22Rv1 (cell line): ENCODE data around the gene SRRM1.
"Not testable (repeated sequence)": the region's sequence is repeated elsewhere in the genome, so short reads cannot be mapped to it uniquely, and the experiment has no call there.

Experiments
- H3K27ac ChIP-seq: fragments of 450-650 bp; 2 replicates; pipeline ENCODE4 v1.5.1; 2017
- CTCF ChIP-seq: fragments of 450-650 bp; IDR thresholded peaks from 2 replicates; pipeline ENCODE4 v1.5.1; 2017; ENCODE audit warnings: mild to moderate bottlenecking
- ZFX ChIP-seq: fragments of 450-650 bp; IDR thresholded peaks from 2 replicates; pipeline ENCODE4 v1.6.1; 2017; ENCODE audit warnings: antibody characterized with exemption, borderline replicate concordance

Gene SRRM1

GRCh38 chr1:24714859-24715520 lies 71.9 kb downstream of the SRRM1 start:
- TF ChIP-seq CTCF (no peak), ZFX (no peak)
- no peak overlapping the region for H3K27ac ChIP-seq

- TF ChIP-seq ZFX (no peak), CTCF (no peak)
- H3K27ac ChIP-seq: no peak overlapping the region
Measured at GRCh38 chr1:24715658-24716057, 72.6 kb downstream of the SRRM1 start.

DNA sequence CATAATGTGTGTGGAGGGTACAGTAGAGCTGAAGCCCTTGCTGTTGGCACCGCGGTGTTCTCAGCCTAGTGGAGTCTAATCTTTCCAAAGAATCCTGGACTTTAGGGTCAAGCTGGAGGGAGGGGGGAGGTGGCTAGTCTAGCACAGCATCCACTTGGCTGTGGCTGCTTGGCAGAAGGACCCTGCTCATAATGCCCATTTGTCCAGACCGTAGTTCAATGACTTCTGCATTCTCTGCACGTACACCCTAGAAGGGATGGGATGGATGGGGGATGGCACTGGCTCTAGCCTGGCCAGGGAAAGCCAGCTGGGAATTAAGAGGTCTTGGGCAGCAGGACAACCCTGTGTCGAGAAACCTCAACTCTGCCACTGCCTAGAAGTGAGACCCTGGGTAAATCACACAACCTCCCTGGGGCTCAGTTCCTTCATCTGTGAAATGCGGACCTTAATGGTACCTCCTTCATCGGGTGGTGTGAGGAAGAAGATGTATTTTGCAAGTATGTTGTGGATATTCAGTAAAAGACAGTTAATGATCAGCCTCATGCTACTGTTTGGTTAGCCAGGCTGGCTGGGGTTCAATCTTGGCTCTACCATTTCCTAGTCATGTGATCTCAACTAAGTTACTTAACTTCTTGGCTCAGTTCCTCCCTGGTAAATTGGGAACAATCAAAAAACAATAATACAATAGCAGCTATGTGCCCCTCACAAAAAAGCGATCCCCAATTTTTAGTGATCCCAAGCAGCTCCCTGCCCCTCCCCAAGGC lies 75.0 kb downstream of the SRRM1 start:
- TF ChIP-seq CTCF: no peak
- no peak for TF ChIP-seq ZFX
- H3K27ac ChIP-seq: no peak overlapping the region

- no peak overlapping the region for H3K27ac ChIP-seq
- no peak for TF ChIP-seq CTCF
- TF ChIP-seq ZFX: no peak
Measured at GRCh38 chr1:24720152-24720551, 77.0 kb downstream of the SRRM1 start.

DNA sequence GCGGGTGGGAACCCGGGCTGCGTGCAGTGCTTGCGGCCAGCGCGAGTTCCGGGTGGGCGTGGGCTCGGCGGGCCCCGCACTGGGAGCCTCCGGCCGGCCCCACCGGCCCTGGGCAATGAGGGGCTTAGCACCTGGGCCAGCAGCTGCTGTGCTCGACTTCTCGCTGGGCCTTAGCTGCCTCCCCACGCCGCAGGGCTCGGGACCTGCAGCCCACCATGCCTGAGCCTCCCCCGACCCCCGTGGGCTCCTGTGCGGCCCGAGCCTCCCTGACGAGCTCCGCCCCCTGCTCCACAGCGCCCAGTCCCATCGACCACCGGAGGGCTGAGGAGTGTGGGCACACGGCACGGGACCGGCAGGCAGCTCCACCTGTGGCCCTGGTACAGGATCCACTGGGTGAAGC lies 78.4 kb downstream of the SRRM1 start:
- H3K27ac ChIP-seq: no peak overlapping the region

GRCh38 chr1:24722073-24723035 lies 79.3 kb downstream of the SRRM1 start:
- H3K27ac ChIP-seq: not testable (repeated sequence)

More for the DNA sequence above, 78.4 kb downstream of the SRRM1 start:
- TF ChIP-seq CTCF (no peak), ZFX (no peak)
